ENCODE results near the gene ALDH3B2.
"Not testable (repeated sequence)": the region's sequence is repeated elsewhere in the genome, so short reads cannot be mapped to it uniquely, and the experiment has no call there.

The ALDH3B2 gene

DNA sequence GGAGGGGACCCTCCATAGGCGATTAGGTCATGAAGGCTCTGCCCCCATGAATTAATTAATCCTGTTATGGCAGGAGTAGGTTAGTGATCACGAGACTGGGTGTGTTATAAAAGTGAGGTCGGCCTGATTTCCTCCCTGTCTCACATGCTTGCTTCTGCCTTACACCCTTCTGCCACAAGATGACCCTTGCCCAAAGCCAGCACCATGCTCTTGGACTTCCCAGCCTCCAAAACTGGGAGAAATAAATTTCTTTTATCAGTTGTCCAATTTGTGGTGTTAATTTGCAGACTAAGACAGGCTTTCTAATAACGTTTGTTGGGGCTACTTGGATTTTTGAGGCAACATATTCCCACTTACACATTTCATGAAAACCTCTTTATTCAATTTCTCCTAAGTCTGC is 23.4 kb upstream of the ALDH3B2 start:
- CTCF ChIA-PET, result no interaction called here
- DNase-seq, result no peak
- no peaks in the 10 kb centered on the region for H3K4me1 Mint-ChIP-seq

DNA sequence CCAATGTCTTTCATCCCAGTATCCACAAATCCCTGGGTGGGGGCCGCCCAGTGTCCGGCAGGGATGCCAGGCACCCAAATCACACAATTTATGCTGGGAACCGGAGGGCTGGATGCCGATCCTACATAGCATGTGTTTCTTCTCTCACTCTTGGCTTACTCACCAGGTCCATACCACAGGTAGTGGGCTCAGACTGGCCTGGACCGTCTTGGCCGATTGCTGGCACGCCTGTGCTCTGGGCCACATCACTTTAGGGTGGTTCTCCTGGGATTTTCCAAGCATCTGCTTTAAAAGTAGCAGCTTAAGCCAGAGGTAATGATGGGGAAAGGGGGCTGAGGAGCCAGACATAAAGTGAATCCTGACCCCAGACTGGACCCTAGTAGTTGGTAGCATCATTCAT is 22.6 kb upstream of the ALDH3B2 start:
- Mint-ChIP-seq H3K4me3 (no peak overlapping the region), H3K4me1 (no peaks in the 10 kb centered on the region), H3K27me3 (peaks cover 14% of the 10 kb centered on the region), H3K36me3 (no peaks in the 10 kb centered on the region), H3K27ac (no peak overlapping the region), H3K9me3 (no peaks in the 10 kb centered on the region)
- CTCF ChIA-PET, result no interaction called here
- DNase-seq, result no peak

More for the DNA sequence above, 23.4 kb upstream of the ALDH3B2 start:
- Mint-ChIP-seq H3K36me3 (no peaks in the 10 kb centered on the region), H3K27me3 (peaks cover 12% of the 10 kb centered on the region), H3K27ac (no peak overlapping the region), H3K9me3 (no peaks in the 10 kb centered on the region), H3K4me3 (no peak overlapping the region)

DNA sequence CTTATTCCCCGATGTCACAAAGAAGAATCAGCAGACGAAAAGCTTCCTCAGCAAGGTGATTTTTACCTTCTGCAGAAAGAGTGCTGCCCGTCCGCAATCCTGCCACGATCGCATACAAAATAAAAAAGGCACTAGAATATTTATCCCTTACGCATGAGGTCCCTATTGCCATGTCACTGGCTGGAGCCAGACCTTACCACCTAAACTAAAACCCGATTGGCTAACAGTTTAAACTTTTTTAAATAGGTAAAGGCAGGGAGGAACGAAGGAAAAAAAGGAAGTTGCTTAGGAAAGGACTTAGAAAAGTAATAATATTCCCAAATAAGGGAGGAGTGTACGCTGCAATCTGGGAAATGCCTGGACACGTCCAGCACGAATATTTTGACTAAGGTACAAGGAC is 21.2 kb upstream of the ALDH3B2 start:
- no peak overlapping the region for H3K27ac Mint-ChIP-seq
- H3K9me3 Mint-ChIP-seq, result no peaks in the 10 kb centered on the region
- H3K36me3 Mint-ChIP-seq, result no peaks in the 10 kb centered on the region
- no peak overlapping the region for H3K4me3 Mint-ChIP-seq
- H3K27me3 Mint-ChIP-seq, result peaks cover 14% of the 10 kb centered on the region
- no peaks in the 10 kb centered on the region for H3K4me1 Mint-ChIP-seq
- CTCF ChIA-PET, result interaction anchor here (0.9 kb wide), 1 partner anchor 81 kb away, joined by 3 read pairs; no protein-coding TSS in a partner anchor
- no peak for DNase-seq

DNA sequence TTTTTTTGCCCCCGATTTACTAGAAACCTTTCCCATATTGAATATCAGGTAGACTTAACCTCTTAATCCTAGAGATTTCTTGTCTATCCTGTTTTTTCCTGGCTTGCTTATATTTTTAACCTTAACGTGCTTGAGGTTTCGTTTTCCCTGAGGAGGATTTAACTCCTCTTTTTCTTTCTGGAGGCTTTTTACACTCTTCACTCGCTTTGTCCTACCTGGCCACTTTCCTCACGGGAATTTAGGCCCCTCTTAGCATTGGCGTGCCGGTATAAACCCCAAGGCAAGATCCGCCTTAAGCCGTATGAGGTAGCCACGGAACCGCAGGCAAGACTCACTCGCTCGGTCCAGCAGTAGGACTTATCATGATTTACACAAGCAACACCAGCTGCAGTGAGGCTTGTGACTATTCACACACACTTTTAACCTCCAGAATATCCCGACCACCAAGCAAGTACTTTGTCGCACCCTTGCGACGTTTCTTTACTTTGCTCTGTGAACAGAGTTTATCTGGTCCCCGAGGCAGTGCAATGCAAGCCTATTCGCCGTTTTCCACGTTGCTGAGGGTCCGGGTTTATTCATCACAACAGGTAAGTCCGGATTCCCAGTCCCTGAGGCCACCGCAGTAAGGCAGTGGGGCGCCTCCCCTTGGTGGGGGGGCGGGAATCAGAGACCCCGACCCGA is 20.6 kb upstream of the ALDH3B2 start:
- no peak overlapping the region for H3K27ac Mint-ChIP-seq
- DNase-seq, result no peak
- peaks cover 14% of the 10 kb centered on the region for H3K27me3 Mint-ChIP-seq
- no peaks in the 10 kb centered on the region for H3K9me3 Mint-ChIP-seq
- CTCF ChIA-PET, result no interaction called here
- no peaks in the 10 kb centered on the region for H3K36me3 Mint-ChIP-seq
- H3K4me1 Mint-ChIP-seq, result no peaks in the 10 kb centered on the region
- no peak overlapping the region for H3K4me3 Mint-ChIP-seq

DNA sequence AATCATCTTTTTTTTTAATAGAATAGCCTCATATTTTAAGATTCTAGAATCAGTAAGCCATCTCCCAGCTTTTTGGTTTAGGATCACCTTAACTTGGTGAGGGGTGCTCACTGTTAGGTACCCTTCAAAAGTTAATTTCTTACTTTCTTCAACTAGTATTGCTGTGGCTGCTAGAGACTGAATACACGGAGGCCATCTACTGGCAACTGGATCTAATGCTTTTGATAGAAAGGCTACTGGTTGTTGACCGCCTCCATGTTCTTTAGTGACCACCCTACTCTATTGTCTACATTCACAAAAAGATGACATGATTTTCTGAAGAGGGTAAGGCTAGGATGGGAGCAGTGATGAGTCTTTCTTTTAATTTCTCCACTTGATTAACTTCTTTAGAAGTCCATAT is 16.7 kb upstream of the ALDH3B2 start:
- H3K27ac Mint-ChIP-seq, result no peak overlapping the region
- H3K9me3 Mint-ChIP-seq, result no peaks in the 10 kb centered on the region
- CTCF ChIA-PET, result interaction anchor here (1.0 to 1.5 kb wide), 2 partner anchors 32 to 76 kb away, joined by 3 to 6 read pairs; no protein-coding TSS in a partner anchor
- H3K36me3 Mint-ChIP-seq, result no peaks in the 10 kb centered on the region
- peaks cover 24% of the 10 kb centered on the region for H3K27me3 Mint-ChIP-seq
- no peak for DNase-seq
- H3K4me1 Mint-ChIP-seq, result no peaks in the 10 kb centered on the region
- H3K4me3 Mint-ChIP-seq, result no peak overlapping the region

DNA sequence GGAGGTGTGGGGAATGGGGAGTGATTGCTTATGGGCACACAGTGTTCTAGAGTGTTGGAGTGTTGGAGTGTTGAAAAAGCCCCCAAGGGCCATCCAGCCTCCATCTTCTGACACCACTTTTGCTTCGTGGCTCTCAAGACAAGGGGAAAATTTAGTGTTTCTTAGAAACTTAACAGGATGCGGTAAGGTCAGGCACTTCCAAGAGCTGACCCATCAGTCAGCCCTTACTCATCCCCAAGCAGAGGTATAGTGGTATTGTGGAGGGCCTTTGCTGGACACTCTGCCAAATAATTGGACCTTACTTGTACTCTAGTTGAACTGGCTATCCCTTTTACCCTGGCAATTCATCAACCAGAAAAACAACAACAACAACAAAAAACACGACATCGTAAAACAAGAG is 14.8 kb upstream of the ALDH3B2 start:
- no peak for DNase-seq
- no peaks in the 10 kb centered on the region for H3K4me1 Mint-ChIP-seq
- H3K36me3 Mint-ChIP-seq, result no peaks in the 10 kb centered on the region
- no peak overlapping the region for H3K27ac Mint-ChIP-seq
- H3K4me3 Mint-ChIP-seq, result no peak overlapping the region
- peaks cover 40% of the 10 kb centered on the region for H3K27me3 Mint-ChIP-seq
- CTCF ChIA-PET, result no interaction called here
- H3K9me3 Mint-ChIP-seq, result no peaks in the 10 kb centered on the region

DNA sequence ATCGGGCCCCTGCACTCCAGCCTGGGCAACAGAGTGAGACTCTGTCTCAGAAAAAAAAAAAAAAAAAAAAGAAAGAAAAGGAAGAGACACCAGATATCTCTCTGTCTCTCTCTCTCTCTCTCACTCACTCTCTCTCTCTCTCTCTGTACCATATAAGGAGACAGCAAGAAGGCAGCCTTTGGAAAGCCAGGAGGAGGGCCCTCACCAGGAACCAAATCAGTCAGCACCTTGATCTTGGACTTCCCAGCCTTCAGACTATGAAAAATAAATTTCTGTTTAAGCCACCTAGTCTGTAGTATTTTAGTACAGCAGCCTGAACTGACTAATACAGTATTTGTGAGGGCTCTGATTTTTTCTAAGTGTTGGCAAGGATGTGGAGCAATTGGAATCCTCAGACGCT is 13.6 kb upstream of the ALDH3B2 start:
- H3K9me3 Mint-ChIP-seq, result no peaks in the 10 kb centered on the region
- DNase-seq, result no peak
- no peak overlapping the region for H3K4me3 Mint-ChIP-seq
- H3K27ac Mint-ChIP-seq, result no peak overlapping the region
- CTCF ChIA-PET, result no interaction called here
- H3K36me3 Mint-ChIP-seq, result no peaks in the 10 kb centered on the region
- peaks cover 48% of the 10 kb centered on the region for H3K27me3 Mint-ChIP-seq
- no peaks in the 10 kb centered on the region for H3K4me1 Mint-ChIP-seq

DNA sequence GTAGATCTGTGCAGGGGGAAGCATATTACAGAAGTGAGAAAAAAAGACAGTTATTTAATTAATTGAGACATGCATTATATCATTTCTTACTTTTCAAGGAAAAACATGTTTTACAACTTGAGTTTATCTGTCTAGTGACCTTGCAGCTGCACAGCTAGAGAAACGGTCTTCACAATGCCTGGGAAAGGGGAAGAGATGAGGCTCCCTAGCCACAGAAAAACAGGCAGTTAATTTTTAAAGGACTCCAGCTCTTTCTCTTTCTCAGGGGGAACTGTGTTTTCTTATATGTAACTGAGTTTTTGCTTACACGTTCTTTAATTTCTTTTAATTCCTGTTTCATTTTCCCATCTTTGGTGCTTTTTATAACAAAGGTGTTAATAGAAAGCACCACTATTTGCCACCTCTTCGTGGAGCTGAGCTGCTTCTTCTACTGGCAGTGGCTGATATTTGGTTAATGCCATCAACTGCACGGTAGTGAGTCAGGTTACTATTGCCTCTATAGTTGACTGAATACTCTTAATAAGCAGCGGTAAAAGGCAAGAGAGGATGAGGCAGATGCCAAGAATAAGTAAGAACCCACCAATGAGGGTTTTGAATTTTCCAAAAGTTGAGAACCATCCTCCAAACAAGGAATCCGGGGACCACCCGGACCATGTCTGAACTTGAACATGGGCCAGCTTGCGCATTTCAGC is 11.4 kb upstream of the ALDH3B2 start:
- CTCF ChIA-PET, H3K4me3 Mint-ChIP-seq, H3K36me3 Mint-ChIP-seq: not testable (repeated sequence)

DNA sequence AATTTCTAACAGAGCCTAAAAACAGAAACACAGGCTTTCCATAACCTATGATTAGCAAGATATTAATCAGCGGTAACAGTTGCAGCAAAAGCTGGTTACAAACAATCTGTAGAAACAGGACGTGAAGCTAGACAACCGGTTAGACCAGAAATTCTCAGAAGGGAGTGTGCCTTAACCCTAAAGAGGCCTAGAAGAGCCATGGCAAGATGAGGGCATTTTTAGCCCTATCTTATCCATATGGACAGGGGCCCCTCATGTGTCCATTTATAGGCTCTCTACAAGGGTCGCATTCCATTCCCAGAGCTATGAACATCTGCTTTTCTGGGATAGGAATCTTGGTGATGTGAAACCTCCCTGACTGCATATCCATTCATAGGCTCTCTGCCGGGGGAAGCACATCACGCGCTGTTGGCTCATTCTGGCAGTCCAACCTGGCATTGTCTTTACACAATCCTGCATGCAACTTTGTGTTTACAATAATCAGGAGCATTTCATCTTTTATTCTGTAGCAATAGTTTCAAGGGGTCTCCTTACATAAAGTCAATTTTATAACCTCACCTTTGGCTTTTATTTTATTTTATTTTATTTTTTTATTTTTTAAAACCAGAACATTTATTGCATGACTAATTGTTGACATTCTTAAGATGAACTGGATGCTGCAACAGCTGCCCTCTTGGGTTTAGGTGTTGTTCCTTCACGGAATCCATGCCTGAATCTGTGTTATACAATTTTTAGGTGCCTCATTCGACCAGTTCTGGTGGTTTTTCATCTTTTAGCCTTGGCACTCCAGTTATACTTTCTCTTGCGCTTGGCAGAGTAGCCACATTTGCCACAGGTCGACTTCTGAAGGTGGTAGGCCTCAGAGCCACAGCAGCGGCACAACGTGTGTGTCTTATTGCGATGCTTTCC is 8.0 kb upstream of the ALDH3B2 start:
- H3K36me3 Mint-ChIP-seq, H3K4me3 Mint-ChIP-seq, DNase-seq, H3K27ac Mint-ChIP-seq, H3K9me3 Mint-ChIP-seq, H3K4me1 Mint-ChIP-seq, CTCF ChIA-PET: not testable (repeated sequence)
- H3K27me3 Mint-ChIP-seq, result peaks cover 39% of the 10 kb centered on the region

More for the DNA sequence above, 11.4 kb upstream of the ALDH3B2 start:
- H3K27me3 Mint-ChIP-seq, result peaks cover 47% of the 10 kb centered on the region
- not testable (repeated sequence) for DNase-seq, H3K27ac Mint-ChIP-seq, H3K9me3 Mint-ChIP-seq, H3K4me1 Mint-ChIP-seq

DNA sequence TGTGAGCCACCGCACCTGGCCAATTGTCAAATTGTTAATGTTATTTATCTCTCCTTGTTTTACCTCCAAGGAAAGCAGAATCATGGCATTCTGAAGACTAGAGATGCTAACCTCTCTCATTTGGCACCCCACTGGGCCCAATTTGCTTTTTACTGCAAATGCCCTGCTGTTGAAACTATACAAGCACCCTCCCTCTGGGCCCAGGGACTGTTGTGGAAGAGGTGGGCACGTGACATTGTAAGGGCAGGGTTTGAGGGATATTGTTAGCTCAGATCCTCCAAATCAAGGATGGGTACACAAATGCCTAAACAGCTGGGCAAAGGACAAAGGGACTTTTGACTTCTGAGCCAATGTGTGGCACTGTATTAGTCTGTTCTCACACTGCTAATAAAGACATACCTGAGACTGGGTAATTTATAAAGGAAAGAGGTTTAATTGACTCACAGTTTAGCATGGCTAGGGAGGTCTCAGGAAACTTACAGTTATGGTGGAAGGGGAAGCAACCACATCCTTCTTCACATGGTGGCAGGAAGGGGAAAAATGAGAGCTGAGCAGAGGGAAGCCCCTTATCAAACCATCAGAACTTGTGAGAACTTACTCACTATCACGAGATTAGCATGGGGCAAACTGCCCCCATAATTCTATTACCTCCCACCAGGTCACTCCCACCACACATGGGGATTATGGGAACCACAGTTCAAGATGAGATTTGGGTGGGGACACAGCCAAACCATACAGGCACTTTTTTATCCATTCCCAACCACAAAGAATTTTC is 6.5 kb upstream of the ALDH3B2 start:
- H3K27ac Mint-ChIP-seq, result no peak overlapping the region
- CTCF ChIA-PET, result interaction anchor here (0.6 kb wide), 1 partner anchor 74 kb away, joined by 3 read pairs; no protein-coding TSS in a partner anchor

DNA sequence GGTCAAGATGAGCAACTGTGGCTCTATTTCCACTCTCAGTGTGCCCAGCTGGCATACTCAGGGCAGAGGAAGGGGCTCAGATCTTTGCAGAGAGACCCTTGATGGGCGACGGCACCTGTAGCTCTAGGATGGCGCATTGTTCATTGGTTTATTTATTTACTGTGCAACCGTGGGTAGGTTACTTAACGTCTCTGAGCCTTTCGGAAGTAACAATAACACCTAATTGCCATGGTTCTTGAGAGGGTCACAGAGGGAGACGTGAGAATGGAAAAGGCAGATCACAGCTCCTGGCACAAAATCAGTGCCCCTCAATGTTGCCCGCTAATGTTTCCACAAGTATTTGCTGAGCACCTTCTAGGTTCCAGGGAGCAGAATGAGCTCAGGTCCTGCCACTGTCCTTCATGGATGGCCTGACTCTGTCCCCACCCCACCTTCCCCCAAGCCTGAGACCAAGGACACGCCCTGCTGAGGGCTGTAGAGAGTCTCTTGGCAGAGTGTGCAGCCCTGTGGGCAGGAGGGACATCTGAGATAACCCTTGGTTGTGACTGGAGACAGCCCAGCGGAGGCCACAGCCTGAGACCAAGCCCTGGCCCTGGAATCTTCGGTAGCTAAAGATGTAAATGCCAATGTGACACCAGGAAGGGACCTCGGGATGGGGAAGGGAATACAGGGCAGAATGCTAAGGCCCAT is 780 bp upstream of the ALDH3B2 start:
- H3K9me3 Mint-ChIP-seq, result peaks cover 5% of the 10 kb centered on the region
- H3K4me1 Mint-ChIP-seq, result no peaks in the 10 kb centered on the region
- no peak overlapping the region for H3K27ac Mint-ChIP-seq
- H3K36me3 Mint-ChIP-seq, result no peaks in the 10 kb centered on the region
- H3K27me3 Mint-ChIP-seq, result peaks cover 33% of the 10 kb centered on the region
- H3K4me3 Mint-ChIP-seq, result no peak overlapping the region
- DNase-seq, result no peak
- CTCF ChIA-PET, result no interaction called here

More for the DNA sequence above, 6.5 kb upstream of the ALDH3B2 start:
- H3K4me1 Mint-ChIP-seq, result peaks cover 3% of the 10 kb centered on the region
- no peak overlapping the region for H3K4me3 Mint-ChIP-seq
- H3K27me3 Mint-ChIP-seq, result peaks cover 44% of the 10 kb centered on the region
- no peak for DNase-seq
- peaks cover 7% of the 10 kb centered on the region for H3K9me3 Mint-ChIP-seq
- no peaks in the 10 kb centered on the region for H3K36me3 Mint-ChIP-seq

DNA sequence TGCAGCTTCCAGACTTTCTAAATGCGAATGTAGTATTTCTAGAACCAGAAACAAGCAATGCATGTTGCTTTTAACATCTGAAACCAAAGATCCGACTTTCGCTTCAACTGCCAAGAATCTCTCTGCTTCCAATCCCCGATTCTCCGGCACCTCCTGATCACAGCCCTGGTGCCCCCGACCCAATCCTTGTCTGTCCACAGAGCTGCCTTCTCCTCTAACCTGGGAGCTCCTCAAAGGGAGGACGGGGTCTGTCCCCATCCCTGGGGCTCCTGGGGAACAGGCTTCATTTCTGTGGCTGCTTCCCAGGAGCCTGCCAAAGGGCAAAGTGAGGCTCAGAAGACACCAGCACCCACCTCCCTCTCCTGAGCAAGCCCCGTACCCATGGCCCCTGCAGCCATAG is 521 bp downstream of the ALDH3B2 start:
- Mint-ChIP-seq H3K4me1 (no peaks in the 10 kb centered on the region), H3K9me3 (peaks cover 5% of the 10 kb centered on the region), H3K27ac (no peak overlapping the region), H3K36me3 (no peaks in the 10 kb centered on the region), H3K4me3 (no peak overlapping the region), H3K27me3 (peaks cover 33% of the 10 kb centered on the region)
- CTCF ChIA-PET, result no interaction called here
- no peak for DNase-seq

DNA sequence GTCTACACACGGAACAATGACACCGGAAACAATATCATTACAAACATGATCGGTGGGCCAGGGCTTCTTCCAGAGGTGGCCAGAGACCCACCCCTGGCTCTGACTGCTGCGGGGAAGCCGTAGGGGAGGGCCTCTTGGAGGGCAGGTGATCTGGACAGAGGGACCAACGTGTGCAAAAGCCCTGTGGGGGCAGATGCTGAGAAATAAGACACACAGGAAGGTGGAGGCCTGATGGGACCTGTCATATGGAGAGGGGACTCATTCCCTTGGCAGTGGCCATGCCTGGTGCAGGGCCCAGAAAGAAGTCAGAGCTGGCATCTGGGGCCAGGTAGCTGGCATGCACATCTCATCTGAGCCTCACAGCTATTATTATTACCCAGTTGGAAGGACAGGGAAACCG is 1.1 kb downstream of the ALDH3B2 start:
- Mint-ChIP-seq H3K9me3 (peaks cover 5% of the 10 kb centered on the region), H3K36me3 (no peaks in the 10 kb centered on the region), H3K27ac (no peak overlapping the region), H3K27me3 (peaks cover 33% of the 10 kb centered on the region), H3K4me3 (no peak overlapping the region), H3K4me1 (no peaks in the 10 kb centered on the region)
- no peak for DNase-seq
- CTCF ChIA-PET, result no interaction called here

DNA sequence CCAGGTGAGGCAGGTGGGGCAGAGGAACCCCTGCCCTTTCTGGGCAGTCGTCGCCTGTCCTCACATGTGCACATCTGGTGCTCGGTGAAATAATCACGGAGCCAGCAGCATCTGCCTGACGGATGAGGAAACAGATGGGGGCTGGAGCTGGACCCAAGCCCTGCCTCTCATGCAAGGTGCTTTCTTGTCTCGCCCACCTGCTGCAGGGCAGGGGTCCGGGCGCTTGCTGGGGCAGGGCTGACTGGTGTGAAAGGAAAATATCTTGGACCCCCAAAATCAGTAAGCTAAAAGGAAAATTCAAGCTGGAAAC is 3.3 kb downstream of the ALDH3B2 start:
- H3K36me3 Mint-ChIP-seq, result no peaks in the 10 kb centered on the region
- no peak overlapping the region for H3K27ac Mint-ChIP-seq
- no peak for DNase-seq
- H3K4me3 Mint-ChIP-seq, result no peak overlapping the region
- peaks cover 2% of the 10 kb centered on the region for H3K9me3 Mint-ChIP-seq
- CTCF ChIA-PET, result no interaction called here
- no peaks in the 10 kb centered on the region for H3K4me1 Mint-ChIP-seq
- peaks cover 17% of the 10 kb centered on the region for H3K27me3 Mint-ChIP-seq
